ENCODE data around the gene EIF4H. TPM values are rescaled to one million over a fixed set of nuclear protein-coding genes. Genes with fewer than 3 reads are reported as not detected.
"Not testable (repeated sequence)": the region's sequence is repeated elsewhere in the genome, so short reads cannot be mapped to it uniquely, and the experiment has no call there.

Gene EIF4H
- polyA plus RNA-seq, 2 donors, result 148 to 205 TPM

- Histone ChIP-seq H3K4me1 (ENCODE audit: control insufficient read depth in 2 of 2, insufficient read depth in 2 of 2, low read length in 1 of 2) (peaks cover 0 to 2% of the 10 kb centered on the region in 2 donors), H3K4me3 (ENCODE audit: low read depth in 1 of 2, low read length in 2 of 2) (no peak overlapping the region), H3K27ac (ENCODE audit: low read depth in 2 of 2, low read length in 1 of 2) (no peak overlapping the region), H3K36me3 (ENCODE audit: control insufficient read depth in 2 of 2, insufficient read depth in 2 of 2, low read length in 1 of 2) (peaks cover 0 to under 1% of the 10 kb centered on the region in 2 donors), H3K27me3 (ENCODE audit: control insufficient read depth in 1 of 2, insufficient read depth in 2 of 2, low read length in 2 of 2) (no peaks in the 10 kb centered on the region), H3K9me3 (ENCODE audit: control insufficient read depth in 2 of 2, insufficient read depth in 1 of 2, low read depth in 1 of 2, low read length in 1 of 2) (peaks cover 0 to 4% of the 10 kb centered on the region in 2 donors)
- WGBS, 2 donors, result 85 to 86% methylated on average over 11 of the region's 11 CpGs
These were observed 45.3 kb downstream of the EIF4H start for GRCh38 chr7:74219416-74219815.

- Histone ChIP-seq H3K36me3 (ENCODE audit: control insufficient read depth in 2 of 2, insufficient read depth in 2 of 2, low read length in 1 of 2) (peaks cover 0 to 4% of the 10 kb centered on the region in 2 donors), H3K9me3 (ENCODE audit: control insufficient read depth in 2 of 2, insufficient read depth in 1 of 2, low read depth in 1 of 2, low read length in 1 of 2) (peaks cover 0 to 4% of the 10 kb centered on the region in 2 donors), H3K27ac (ENCODE audit: low read depth in 2 of 2, low read length in 1 of 2) (no peak overlapping the region), H3K4me3 (ENCODE audit: low read depth in 1 of 2, low read length in 2 of 2) (no peak overlapping the region), H3K4me1 (ENCODE audit: control insufficient read depth in 2 of 2, insufficient read depth in 2 of 2, low read length in 1 of 2) (peaks cover 0 to 2% of the 10 kb centered on the region in 2 donors), H3K27me3 (ENCODE audit: control insufficient read depth in 1 of 2, insufficient read depth in 2 of 2, low read length in 2 of 2) (no peaks in the 10 kb centered on the region)
- 58 to 63% methylated on average over 9 of the region's 9 CpGs for WGBS, 2 donors
These were observed 46.1 kb downstream of the EIF4H start for GRCh38 chr7:74220229-74220628.

GRCh38 chr7:74221713-74222112 is 47.6 kb downstream of the EIF4H start:
- H3K4me1 ChIP-seq (ENCODE audit: control insufficient read depth in 2 of 2, insufficient read depth in 2 of 2, low read length in 1 of 2), result peaks cover 0 to 2% of the 10 kb centered on the region in 2 donors
- H3K4me3 ChIP-seq (ENCODE audit: low read depth in 1 of 2, low read length in 2 of 2), result no peak overlapping the region
- peaks cover 0 to 6% of the 10 kb centered on the region in 2 donors for H3K36me3 ChIP-seq (ENCODE audit: control insufficient read depth in 2 of 2, insufficient read depth in 2 of 2, low read length in 1 of 2)
- no peak overlapping the region for H3K27ac ChIP-seq (ENCODE audit: low read depth in 2 of 2, low read length in 1 of 2)
- 90 to 92% methylated on average over 11 of the region's 11 CpGs for WGBS, 2 donors
- peaks cover 0 to 4% of the 10 kb centered on the region in 2 donors for H3K9me3 ChIP-seq (ENCODE audit: control insufficient read depth in 2 of 2, insufficient read depth in 1 of 2, low read depth in 1 of 2, low read length in 1 of 2)
- no peaks in the 10 kb centered on the region for H3K27me3 ChIP-seq (ENCODE audit: control insufficient read depth in 1 of 2, insufficient read depth in 2 of 2, low read length in 2 of 2)

- peaks cover 0 to 3% of the 10 kb centered on the region in 2 donors for H3K9me3 ChIP-seq (ENCODE audit: control insufficient read depth in 2 of 2, insufficient read depth in 1 of 2, low read depth in 1 of 2, low read length in 1 of 2)
- no peak overlapping the region for H3K27ac ChIP-seq (ENCODE audit: low read depth in 2 of 2, low read length in 1 of 2)
- H3K4me3 ChIP-seq (ENCODE audit: low read depth in 1 of 2, low read length in 2 of 2), result no peak overlapping the region
- WGBS, 2 donors, result 70 to 79% methylated on average over 17 of the region's 17 CpGs
- no peaks in the 10 kb centered on the region for H3K27me3 ChIP-seq (ENCODE audit: control insufficient read depth in 1 of 2, insufficient read depth in 2 of 2, low read length in 2 of 2)
- H3K36me3 ChIP-seq (ENCODE audit: control insufficient read depth in 2 of 2, insufficient read depth in 2 of 2, low read length in 1 of 2), result peaks cover 0 to 6% of the 10 kb centered on the region in 2 donors
- peaks cover 0 to 2% of the 10 kb centered on the region in 2 donors for H3K4me1 ChIP-seq (ENCODE audit: control insufficient read depth in 2 of 2, insufficient read depth in 2 of 2, low read length in 1 of 2)
These were observed 48.9 kb downstream of the EIF4H start for GRCh38 chr7:74222851-74223710.

DNA sequence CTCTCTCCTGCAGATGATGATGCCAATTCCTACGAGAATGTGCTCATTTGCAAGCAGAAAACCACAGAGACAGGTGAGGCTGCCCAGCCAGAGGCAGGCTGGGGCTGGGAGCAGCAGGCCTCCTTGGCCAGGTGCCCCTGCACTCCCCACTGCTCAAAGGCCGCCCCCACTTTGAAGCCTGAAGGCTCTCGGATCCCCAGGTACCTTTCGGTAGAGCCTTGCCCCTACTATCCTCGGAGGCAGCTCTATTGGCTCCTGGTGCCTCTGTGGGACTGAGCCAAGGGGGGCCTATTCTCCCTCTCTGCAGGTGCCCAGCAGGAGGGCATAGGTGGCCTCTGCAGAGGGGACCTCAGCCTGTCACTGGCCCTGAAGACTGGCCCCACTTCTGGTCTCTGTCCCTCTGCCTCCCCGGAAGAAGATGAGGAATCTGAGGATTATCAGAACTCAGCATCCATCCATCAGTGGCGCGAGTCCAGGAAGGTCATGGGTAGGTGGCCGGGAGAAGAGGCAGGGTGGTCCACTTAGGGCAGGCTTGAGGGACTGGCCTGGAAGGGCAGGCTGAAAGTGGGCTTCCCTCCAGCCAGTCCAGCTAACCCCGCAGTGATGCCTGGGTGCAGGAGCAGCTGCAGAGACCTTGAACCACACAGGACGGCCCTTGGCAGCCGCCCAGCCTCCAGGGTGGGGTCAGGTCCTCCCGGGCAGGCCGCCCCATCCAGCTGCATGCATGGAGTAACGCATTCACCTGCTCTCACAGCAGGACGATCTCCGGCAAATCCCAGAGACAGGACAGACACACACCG is 49.8 kb downstream of the EIF4H start:
- no peak overlapping the region for H3K27ac ChIP-seq (ENCODE audit: low read depth in 2 of 2, low read length in 1 of 2)
- H3K36me3 ChIP-seq (ENCODE audit: control insufficient read depth in 2 of 2, insufficient read depth in 2 of 2, low read length in 1 of 2), result peaks cover 0 to 7% of the 10 kb centered on the region in 2 donors
- no peaks in the 10 kb centered on the region for H3K9me3 ChIP-seq (ENCODE audit: control insufficient read depth in 2 of 2, insufficient read depth in 1 of 2, low read depth in 1 of 2, low read length in 1 of 2)
- H3K4me1 ChIP-seq (ENCODE audit: control insufficient read depth in 2 of 2, insufficient read depth in 2 of 2, low read length in 1 of 2), result peaks cover 0 to 2% of the 10 kb centered on the region in 2 donors
- 48 to 58% methylated on average over 18 of the region's 18 CpGs for WGBS, 2 donors
- H3K4me3 ChIP-seq (ENCODE audit: low read depth in 1 of 2, low read length in 2 of 2), result no peak overlapping the region
- H3K27me3 ChIP-seq (ENCODE audit: control insufficient read depth in 1 of 2, insufficient read depth in 2 of 2, low read length in 2 of 2), result no peaks in the 10 kb centered on the region

GRCh38 chr7:74224511-74224832 is 50.3 kb downstream of the EIF4H start:
- no peak overlapping the region for H3K4me3 ChIP-seq (ENCODE audit: low read depth in 1 of 2, low read length in 2 of 2)
- 78% methylated on average over 12 of the region's 12 CpGs for WGBS, 2 donors
- peaks cover 1 to 8% of the 10 kb centered on the region in 2 donors for H3K36me3 ChIP-seq (ENCODE audit: control insufficient read depth in 2 of 2, insufficient read depth in 2 of 2, low read length in 1 of 2)
- H3K27me3 ChIP-seq (ENCODE audit: control insufficient read depth in 1 of 2, insufficient read depth in 2 of 2, low read length in 2 of 2), result no peaks in the 10 kb centered on the region
- H3K4me1 ChIP-seq (ENCODE audit: control insufficient read depth in 2 of 2, insufficient read depth in 2 of 2, low read length in 1 of 2), result peaks cover 0 to 2% of the 10 kb centered on the region in 2 donors
- H3K27ac ChIP-seq (ENCODE audit: low read depth in 2 of 2, low read length in 1 of 2), result no peak overlapping the region
- no peaks in the 10 kb centered on the region for H3K9me3 ChIP-seq (ENCODE audit: control insufficient read depth in 2 of 2, insufficient read depth in 1 of 2, low read depth in 1 of 2, low read length in 1 of 2)

DNA sequence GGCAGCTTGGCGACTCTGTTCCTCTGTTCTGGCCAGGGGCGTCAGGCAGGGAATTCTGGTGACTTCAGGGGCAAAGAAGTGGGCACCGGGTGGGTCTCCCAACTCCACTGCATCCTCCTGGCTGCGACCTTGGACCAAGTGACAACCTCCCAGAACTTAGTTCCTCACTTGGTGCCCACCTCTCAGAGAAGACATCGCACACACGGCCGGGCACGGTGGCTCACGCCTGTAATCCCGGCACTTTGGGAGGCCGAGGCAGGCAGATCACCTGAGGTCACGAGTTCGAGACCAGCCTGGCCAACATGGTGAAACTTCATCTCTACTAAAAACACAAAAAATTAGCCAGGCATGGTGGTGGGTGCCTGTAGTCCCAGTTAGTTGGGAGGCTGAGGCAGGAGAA is 50.8 kb downstream of the EIF4H start:
- not testable (repeated sequence) for H3K9me3 ChIP-seq (ENCODE audit: control insufficient read depth in 2 of 2, insufficient read depth in 1 of 2, low read depth in 1 of 2, low read length in 1 of 2); H3K4me3 ChIP-seq (ENCODE audit: low read depth in 1 of 2, low read length in 2 of 2); H3K27ac ChIP-seq (ENCODE audit: low read depth in 2 of 2, low read length in 1 of 2); H3K36me3 ChIP-seq (ENCODE audit: control insufficient read depth in 2 of 2, insufficient read depth in 2 of 2, low read length in 1 of 2); H3K4me1 ChIP-seq (ENCODE audit: control insufficient read depth in 2 of 2, insufficient read depth in 2 of 2, low read length in 1 of 2); H3K27me3 ChIP-seq (ENCODE audit: control insufficient read depth in 1 of 2, insufficient read depth in 2 of 2, low read length in 2 of 2)
- WGBS, 2 donors, result 93 to 95% methylated on average over 13 of the region's 13 CpGs

GRCh38 chr7:74225400-74225799 is 51.2 kb downstream of the EIF4H start:
- Histone ChIP-seq H3K27ac (ENCODE audit: low read depth in 2 of 2, low read length in 1 of 2) (no peak overlapping the region), H3K27me3 (ENCODE audit: control insufficient read depth in 1 of 2, insufficient read depth in 2 of 2, low read length in 2 of 2) (no peaks in the 10 kb centered on the region), H3K9me3 (ENCODE audit: control insufficient read depth in 2 of 2, insufficient read depth in 1 of 2, low read depth in 1 of 2, low read length in 1 of 2) (no peaks in the 10 kb centered on the region), H3K4me1 (ENCODE audit: control insufficient read depth in 2 of 2, insufficient read depth in 2 of 2, low read length in 1 of 2) (no peaks in the 10 kb centered on the region), H3K36me3 (ENCODE audit: control insufficient read depth in 2 of 2, insufficient read depth in 2 of 2, low read length in 1 of 2) (peaks cover 2 to 8% of the 10 kb centered on the region in 2 donors), H3K4me3 (ENCODE audit: low read depth in 1 of 2, low read length in 2 of 2) (no peak overlapping the region)
- whole genome bisulfite sequencing, 2 donors, result 89 to 90% methylated on average over 12 of the region's 12 CpGs

GRCh38 chr7:74226633-74227032 is 52.5 kb downstream of the EIF4H start:
- H3K9me3 ChIP-seq (ENCODE audit: control insufficient read depth in 2 of 2, insufficient read depth in 1 of 2, low read depth in 1 of 2, low read length in 1 of 2), result no peaks in the 10 kb centered on the region
- H3K36me3 ChIP-seq (ENCODE audit: control insufficient read depth in 2 of 2, insufficient read depth in 2 of 2, low read length in 1 of 2), result peaks cover 2 to 11% of the 10 kb centered on the region in 2 donors
- H3K27ac ChIP-seq (ENCODE audit: low read depth in 2 of 2, low read length in 1 of 2), result no peak overlapping the region
- WGBS, 2 donors, result 71 to 84% methylated on average over 5 of the region's 5 CpGs
- no peaks in the 10 kb centered on the region for H3K27me3 ChIP-seq (ENCODE audit: control insufficient read depth in 1 of 2, insufficient read depth in 2 of 2, low read length in 2 of 2)
- no peak overlapping the region for H3K4me3 ChIP-seq (ENCODE audit: low read depth in 1 of 2, low read length in 2 of 2)
- no peaks in the 10 kb centered on the region for H3K4me1 ChIP-seq (ENCODE audit: control insufficient read depth in 2 of 2, insufficient read depth in 2 of 2, low read length in 1 of 2)

All from esophagus (tissue), 2 donors.